IMR-90 (cell line): ENCODE results near the gene TTLL4. TPM values are rescaled to one million over a fixed set of nuclear protein-coding genes. Genes with fewer than 3 reads are reported as not detected.

Source experiments
- ATAC-seq: fragments of 200-7000 bp; cut with Tn5 transposase; 2 replicates; pipeline ENCODE4 v1.9.1; 2020; ENCODE audit warnings: low read depth, mild to moderate bottlenecking, moderate library complexity
- BruUV-seq: library from RNA; stranded (reverse); fragments of 400-500 nt; replicated peaks from 2 replicates; lab custom pipeline; 2021; lab: Mats Ljungman, UMichigan
- CTCF ChIA-PET: fragments of 300-600 bp; formaldehyde crosslinking; extraction: SDS; loops from one replicate; lab custom pipeline; 2021; ENCODE audit warnings: antibody characterized with exemption; lab: Yijun Ruan, JAX
- POLR2A ChIA-PET: fragments of 300-600 bp; sonication (Branson Sonifier 250); formaldehyde crosslinking; loops from one replicate; lab custom pipeline; 2022; ENCODE audit warnings: antibody characterized with exemption; ENCODE audit not compliant: unreplicated experiment; lab: Charles Lee
- DNase-seq: peaks from one replicate; pipeline ENCODE4 v3.0.0; 2013
- H2AFZ ChIP-seq: replicated peaks from 2 replicates; pipeline ENCODE3; 2013; ENCODE audit warnings: low read length, mild to moderate bottlenecking; ENCODE audit not compliant: poor library complexity
- H2AK5ac ChIP-seq: 2 replicates; pipeline ENCODE4 v1.6.1; 2013; ENCODE audit warnings: low read depth, low read length, inconsistent platforms
- H2AK9ac ChIP-seq: replicated peaks from 2 replicates; pipeline ENCODE3; 2013; ENCODE audit warnings: mild to moderate bottlenecking, low read depth, low read length, moderate library complexity; ENCODE audit not compliant: poor library complexity
- H2BK120ac ChIP-seq: 2 replicates; pipeline ENCODE4 v1.6.1; 2013; ENCODE audit warnings: low read depth, low read length, inconsistent platforms
- H2BK15ac ChIP-seq: 3 replicates; pipeline ENCODE4 v1.6.1; 2013; ENCODE audit warnings: low read depth, low read length, inconsistent platforms
- H2BK20ac ChIP-seq: 2 replicates; pipeline ENCODE4 v1.6.1; 2013; ENCODE audit warnings: low read depth, mild to moderate bottlenecking, inconsistent platforms, low read length, moderate library complexity
- H2BK5ac ChIP-seq: 2 replicates; pipeline ENCODE4 v1.6.1; 2013; ENCODE audit warnings: mild to moderate bottlenecking, low read depth, low read length, inconsistent platforms; ENCODE audit not compliant: poor library complexity, severe bottlenecking
- H3K14ac ChIP-seq: replicated peaks from 2 replicates; pipeline ENCODE4 v1.6.1; 2013; ENCODE audit warnings: low read depth, low read length, inconsistent platforms
- H3K18ac ChIP-seq: 2 replicates; pipeline ENCODE4 v1.6.1; 2013; ENCODE audit warnings: low read depth, low read length, control low read depth
- H3K23ac ChIP-seq: 2 replicates; pipeline ENCODE4 v1.6.1; 2013; ENCODE audit warnings: low read depth, low read length, inconsistent platforms
- H3K27ac ChIP-seq: 2 replicates; pipeline ENCODE4 v1.5.1; 2013; ENCODE audit warnings: mild to moderate bottlenecking, control low read depth, low read length; ENCODE audit not compliant: insufficient read depth
- H3K27me3 ChIP-seq: 2 replicates; pipeline ENCODE4 v1.6.1; 2013; ENCODE audit warnings: low read length; ENCODE audit not compliant: control insufficient read depth, insufficient read depth
- H3K36me3 ChIP-seq: 2 replicates; pipeline ENCODE4 v1.6.1; 2013; ENCODE audit warnings: low read length, mixed read lengths; ENCODE audit not compliant: control insufficient read depth, insufficient read depth
- H3K4ac ChIP-seq: 2 replicates; pipeline ENCODE4 v1.6.1; 2013; ENCODE audit warnings: low read depth, low read length, inconsistent platforms
- H3K4me1 ChIP-seq: 2 replicates; pipeline ENCODE4 v1.6.1; 2013; ENCODE audit warnings: low read length, mixed read lengths; ENCODE audit not compliant: control insufficient read depth, insufficient read depth
- H3K4me2 ChIP-seq: 2 replicates; pipeline ENCODE4 v1.6.1; 2013; ENCODE audit warnings: low read depth, mild to moderate bottlenecking, control low read depth, low read length, moderate library complexity
- H3K4me3 ChIP-seq: 2 replicates; pipeline ENCODE4 v1.5.1; 2013; ENCODE audit warnings: low read depth, mild to moderate bottlenecking, control low read depth, low read length, moderate library complexity; ENCODE audit not compliant: insufficient read depth
- H3K56ac ChIP-seq: 2 replicates; pipeline ENCODE4 v1.6.1; 2013; ENCODE audit warnings: low read length, inconsistent platforms; ENCODE audit not compliant: insufficient read depth; ENCODE audit errors: extremely low read depth
- H3K79me1 ChIP-seq, 2 experiments: 2 replicates each; pipeline ENCODE4 v1.6.1; 2013; ENCODE audit warnings: low read length in 2 of 2, inconsistent platforms in 1 of 2, low read depth in 1 of 2
- H3K9ac ChIP-seq: 2 replicates; pipeline ENCODE4 v1.6.1; 2013; ENCODE audit warnings: low read depth, low read length, control low read depth
- H3K9me1 ChIP-seq: 2 replicates; pipeline ENCODE4 v1.6.1; 2013; ENCODE audit warnings: low read length, inconsistent platforms; ENCODE audit not compliant: insufficient read depth
- H3K9me3 ChIP-seq: 2 replicates; pipeline ENCODE4 v1.6.1; 2013; ENCODE audit warnings: low read length; ENCODE audit not compliant: control insufficient read depth, insufficient read depth
- H4K20me1 ChIP-seq: 2 replicates; pipeline ENCODE4 v1.6.1; 2013; ENCODE audit warnings: low read length, inconsistent platforms; ENCODE audit not compliant: insufficient read depth
- H4K5ac ChIP-seq: 2 replicates; pipeline ENCODE4 v1.6.1; 2013; ENCODE audit warnings: mild to moderate bottlenecking, low read depth, low read length, control low read depth
- H4K8ac ChIP-seq, 2 experiments: 2 replicates each; pipeline ENCODE4 v1.6.1; 2013; ENCODE audit warnings: low read depth in 2 of 2, low read length in 2 of 2, control low read depth in 1 of 2, inconsistent platforms in 1 of 2
- H4K91ac ChIP-seq: 2 replicates; pipeline ENCODE4 v1.6.1; 2013; ENCODE audit warnings: low read depth, low read length, inconsistent platforms; ENCODE audit not compliant: insufficient read depth
- BHLHE40 ChIP-seq: fragments of 150-350 bp; IDR thresholded peaks from 2 replicates; pipeline ENCODE4 v1.6.1; 2016; ENCODE audit warnings: mild to moderate bottlenecking, low read depth, low read length
- CTCF ChIP-seq: conservative IDR thresholded peaks from 2 replicates; pipeline ENCODE4 v1.5.1; 2012; ENCODE audit warnings: mild to moderate bottlenecking, low read depth, low read length, improper control_type of control experiment
- MAFK ChIP-seq: IDR thresholded peaks from 2 replicates; pipeline ENCODE4 v1.6.1; 2012; ENCODE audit warnings: low read depth, low read length, improper control_type of control experiment
- MAZ ChIP-seq: IDR thresholded peaks from 2 replicates; pipeline ENCODE4 v1.6.1; 2012; ENCODE audit warnings: low read depth, mild to moderate bottlenecking, low read length, improper control_type of control experiment, moderate library complexity, borderline replicate concordance
- MXI1 ChIP-seq: IDR thresholded peaks from 2 replicates; pipeline ENCODE4 v1.6.1; 2012; ENCODE audit warnings: low read depth, mild to moderate bottlenecking, low read length, moderate library complexity, borderline replicate concordance
- NFE2L2 ChIP-seq: fragments of 150-350 bp; IDR thresholded peaks from 2 replicates; pipeline ENCODE4 v1.6.1; 2016; ENCODE audit warnings: low read depth, mild to moderate bottlenecking, low read length
- POLR2A ChIP-seq: IDR thresholded peaks from 2 replicates; pipeline ENCODE4 v1.6.1; 2012; ENCODE audit warnings: mild to moderate bottlenecking, low read depth, low read length
- RCOR1 ChIP-seq: IDR thresholded peaks from 2 replicates; pipeline ENCODE4 v1.6.1; 2012; ENCODE audit warnings: mild to moderate bottlenecking, low read length, improper control_type of control experiment; ENCODE audit not compliant: insufficient replicate concordance
- RFX5 ChIP-seq: IDR thresholded peaks from 2 replicates; pipeline ENCODE4 v1.8.0; 2012; ENCODE audit warnings: low read depth, mild to moderate bottlenecking, low read length, moderate library complexity
- USF2 ChIP-seq: fragments of 150-350 bp; IDR thresholded peaks from 2 replicates; pipeline ENCODE4 v1.6.1; 2017; ENCODE audit warnings: mild to moderate bottlenecking, antibody characterized with exemption, low read length, low read depth
- WGBS, 2 experiments: methylation state at CpG; one replicate each; pipeline versions ENCODE4 v1.1.5 to v1.1.7; 2013; ENCODE audit warnings: missing lambda C conversion rate in 2 of 2; ENCODE audit not compliant: insufficient read length in 1 of 2; ENCODE audit errors: extremely low coverage in 2 of 2; 5-methylcytosine and 5-hydroxymethylcytosine counted together
- dilution Hi-C: fragments of 300-500 bp; cut with HindIII; formaldehyde crosslinking; loops from one replicate; pipeline ENCODE4 v1.14.3; 2018; ENCODE audit warnings: low sequenced_read_pairs; ENCODE audit not compliant: unreplicated experiment
- in situ Hi-C: fragments of 300-500 bp; cut with MboI; formaldehyde crosslinking; loops from 3 replicates; pipeline ENCODE4 v1.14.3; 2019; ENCODE audit warnings: low sequenced_read_pairs, inconsistent platforms, mixed read lengths
- intact Hi-C: fragments of 100-400 bp; cut with micrococcal nuclease; formaldehyde crosslinking; loops from 2 replicates; pipeline ENCODE4 v1.10.0; 2022
- polyA plus RNA-seq, 3 experiments: library from polyadenylated mRNA; depleted of rRNA; stranded (reverse); fragments of >200 nt; gene quantifications; 2 replicates each; pipeline ENCODE4 v1.2.3, GENCODE V29; 2012; ENCODE audit warnings: low replicate concordance in 1 of 3
- total RNA-seq: library from RNA; depleted of rRNA; stranded (reverse); fragments of >200 nt; gene quantifications from 2 replicates; pipeline ENCODE4 v1.2.3, GENCODE V29; 2012

Gene TTLL4
- total and polyA plus RNA-seq, 2 of the 4 experiments (the other 2 are of a cell fraction): 9.0 to 22.9 TPM

- H3K23ac ChIP-seq: no peak overlapping the region
- DNase-seq (no peak), ATAC-seq (peak; percentile 27; the same call in 1 of the 2 replicates)
- H3K36me3 ChIP-seq: peaks cover 1% of the 10 kb centered on the region; the same call in 1 of the 2 replicates
- H3K9me3 ChIP-seq: peaks cover 5% of the 10 kb centered on the region
- H2BK20ac ChIP-seq: no peak overlapping the region
- H2AK5ac ChIP-seq: no peak overlapping the region
- peaks cover 34 to 64% of the 10 kb centered on the region in 2 experiments for H3K79me1 ChIP-seq
- ChIA-PET POLR2A (no interaction called here), CTCF (interaction anchor here (0.7 to 1.6 kb wide), 4 partner anchors 12 to 130 kb away, joined by 3 to 7 read pairs (median 4); no protein-coding TSS in a partner anchor)
- H4K20me1 ChIP-seq: no peaks in the 10 kb centered on the region
- peaks cover 9% of the 10 kb centered on the region; the same call in 1 of the 2 replicates for H3K9me1 ChIP-seq
- H4K91ac ChIP-seq: no peak overlapping the region
- H2AK9ac ChIP-seq: no peak overlapping the region
- H3K4me2 ChIP-seq: no peak overlapping the region
- no peak overlapping the region for H4K5ac ChIP-seq
- in situ Hi-C loops: no loop called here
- no peak overlapping the region for H3K56ac ChIP-seq
- intact Hi-C loops: no loop called here
- dilution Hi-C loops: no loop called here
- no peak overlapping the region for H2BK15ac ChIP-seq
- no peak overlapping the region for H3K4ac ChIP-seq
- no peak overlapping the region for H2BK120ac ChIP-seq
- no peak overlapping the region for H3K14ac ChIP-seq
- no peak overlapping the region for H3K18ac ChIP-seq
- H3K4me3 ChIP-seq: no peak overlapping the region
- TF ChIP-seq MXI1: no peak
- no peak for TF ChIP-seq RCOR1
- no peak for TF ChIP-seq MAZ
- TF ChIP-seq USF2: no peak
- no peak for TF ChIP-seq BHLHE40
- no peak for TF ChIP-seq NFE2L2
- TF ChIP-seq POLR2A: no peak
- no peak for TF ChIP-seq CTCF
- no peak for TF ChIP-seq MAFK
- no peak for TF ChIP-seq RFX5
- WGBS, 2 experiments: 80% methylated on average over 1 of the region's 1 CpG; no CpG with 5 or more reads in 1 of the 2 experiments
- H3K4me1 ChIP-seq: peaks cover 7% of the 10 kb centered on the region
- no peak overlapping the region for H3K27ac ChIP-seq
- no peak overlapping the region for H3K9ac ChIP-seq
- no peak overlapping the region; a peak in 1 of 4 replicates for H4K8ac ChIP-seq
- H2AFZ ChIP-seq: no peak overlapping the region
- no peaks in the 10 kb centered on the region for H3K27me3 ChIP-seq
- no peak overlapping the region for H2BK5ac ChIP-seq
- BruUV-seq: no TSS peak
Measured at GRCh38 chr2:218722876-218723785, 12.5 kb downstream of the TTLL4 start.
